Left lobe of liver (tissue), 2 donors: ENCODE results near the gene PRSS3. TPM values are rescaled to one million over a fixed set of nuclear protein-coding genes. Genes with fewer than 3 reads are reported as not detected.
"Not testable (repeated sequence)": the region's sequence is repeated elsewhere in the genome, so short reads cannot be mapped to it uniquely, and the experiment has no call there.

Experiments used
- ATAC-seq: fragments of 200-7000 bp; cut with Tn5 transposase; one replicate; pipeline ENCODE4 v1.9.1; 2020; ENCODE audit warnings: mild to moderate bottlenecking, moderate library complexity
- DNase-seq: peaks from one replicate; pipeline ENCODE4 v3.0.0-alpha.2; 2020; ENCODE audit warnings: low spot score
- total RNA-seq: library from RNA; stranded (reverse); gene quantifications from one replicate; pipeline ENCODE4 v1.2.1, GENCODE V29; 2021
- donor health status: DM: no; HTN: no; CAD: no; lungs with moderate emphysema.
- donor health status: DM: no; HTN: yes; CAD: no.

The PRSS3 gene
- total RNA-seq, 1 donor from 2014 or later = 5.3 TPM

DNA sequence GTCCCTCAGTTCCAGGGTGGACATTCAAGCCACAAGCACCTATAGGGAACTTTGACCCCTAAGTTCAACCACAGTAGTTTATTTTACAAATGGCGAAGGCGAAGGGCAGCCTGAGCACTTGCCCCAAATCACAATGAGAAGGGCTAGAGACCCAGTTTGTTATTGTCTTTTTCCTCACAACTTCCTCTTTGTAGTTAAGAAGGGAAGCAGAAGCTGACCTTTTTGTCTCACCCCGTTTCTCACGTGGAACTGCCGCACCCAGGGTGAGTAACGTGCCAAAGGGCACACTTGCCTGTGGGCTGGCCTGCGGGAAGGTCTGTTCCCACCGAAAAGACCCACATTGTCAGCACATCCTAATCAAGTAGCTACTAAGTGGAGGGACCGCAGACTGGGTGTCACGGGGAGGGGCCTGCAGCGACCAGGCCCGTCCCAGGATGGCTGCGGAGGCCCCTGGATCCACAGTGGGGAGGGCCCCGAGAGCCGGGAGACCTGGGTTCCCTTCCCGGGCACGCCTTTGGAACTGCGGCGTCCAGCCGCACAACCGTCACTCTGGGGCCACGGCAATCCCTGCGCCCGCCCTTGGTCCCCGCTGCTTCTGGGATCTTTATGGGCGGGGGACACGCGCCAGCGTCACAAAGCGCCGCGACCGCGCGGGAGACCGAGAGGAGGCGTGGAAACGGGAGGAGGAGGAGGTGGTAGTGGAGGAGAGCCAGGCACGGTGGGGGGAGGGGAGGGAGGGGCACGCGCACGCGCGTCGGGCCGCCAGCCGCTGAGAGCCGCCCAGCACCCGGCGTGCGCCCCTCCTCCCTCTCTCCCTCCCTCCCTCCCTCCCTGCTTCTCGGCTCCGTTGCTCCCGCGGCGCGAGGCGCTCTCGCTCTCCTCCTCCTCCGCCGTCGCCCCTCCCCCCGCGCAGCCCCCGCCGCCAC lies 21.2 kb downstream of the PRSS3 start, which contains the start of gene UBE2R2:
TSS of gene UBE2R2 (plus strand) at position 834 of the 926 bp plus-strand sequence. CDS start 598 bp downstream, outside the sequence.
- DNase-seq (peak; percentile 96), ATAC-seq (peak; percentile 85)

DNA sequence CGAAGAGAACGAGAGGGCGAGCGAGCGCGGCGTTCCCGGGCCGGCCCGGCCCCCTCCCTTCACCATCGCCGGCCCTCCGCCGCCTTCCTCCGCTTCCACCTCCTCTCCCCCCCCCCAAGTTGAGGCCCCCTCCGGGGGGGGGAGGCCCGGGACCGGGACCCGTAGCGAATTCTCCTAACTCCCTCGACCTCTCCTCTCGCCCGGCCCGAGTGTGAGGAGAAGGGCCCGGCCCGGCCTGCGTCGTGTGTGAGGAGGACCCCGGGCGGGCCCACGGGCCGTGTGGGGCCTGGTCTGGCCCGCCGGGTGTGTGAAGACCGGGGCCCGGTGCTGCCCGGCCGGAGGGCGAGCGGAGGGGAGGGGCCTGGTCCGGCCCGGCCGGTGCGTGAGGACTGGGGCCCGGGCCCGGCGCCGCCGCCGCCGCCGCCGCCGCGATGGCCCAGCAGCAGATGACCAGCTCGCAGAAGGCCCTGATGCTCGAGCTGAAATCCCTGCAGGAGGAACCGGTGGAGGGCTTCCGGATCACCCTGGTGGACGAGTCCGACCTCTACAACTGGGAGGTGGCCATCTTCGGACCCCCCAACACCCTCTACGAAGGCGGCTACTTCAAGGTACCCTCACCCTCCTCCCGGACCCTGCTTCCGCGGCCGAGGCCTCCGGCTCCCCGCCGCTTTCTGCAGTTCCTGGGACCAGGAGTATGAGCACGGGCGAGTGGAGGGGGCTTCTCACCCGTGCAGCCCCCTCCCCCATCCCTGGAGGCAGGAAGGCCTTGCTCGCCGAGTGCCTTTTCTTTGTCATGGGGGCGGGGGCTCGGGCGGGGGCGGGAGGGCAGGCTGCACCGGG lies 22.2 kb downstream of the PRSS3 start:
- DNase-seq = peak; percentile 72
- peak; percentile 39 for ATAC-seq

DNA sequence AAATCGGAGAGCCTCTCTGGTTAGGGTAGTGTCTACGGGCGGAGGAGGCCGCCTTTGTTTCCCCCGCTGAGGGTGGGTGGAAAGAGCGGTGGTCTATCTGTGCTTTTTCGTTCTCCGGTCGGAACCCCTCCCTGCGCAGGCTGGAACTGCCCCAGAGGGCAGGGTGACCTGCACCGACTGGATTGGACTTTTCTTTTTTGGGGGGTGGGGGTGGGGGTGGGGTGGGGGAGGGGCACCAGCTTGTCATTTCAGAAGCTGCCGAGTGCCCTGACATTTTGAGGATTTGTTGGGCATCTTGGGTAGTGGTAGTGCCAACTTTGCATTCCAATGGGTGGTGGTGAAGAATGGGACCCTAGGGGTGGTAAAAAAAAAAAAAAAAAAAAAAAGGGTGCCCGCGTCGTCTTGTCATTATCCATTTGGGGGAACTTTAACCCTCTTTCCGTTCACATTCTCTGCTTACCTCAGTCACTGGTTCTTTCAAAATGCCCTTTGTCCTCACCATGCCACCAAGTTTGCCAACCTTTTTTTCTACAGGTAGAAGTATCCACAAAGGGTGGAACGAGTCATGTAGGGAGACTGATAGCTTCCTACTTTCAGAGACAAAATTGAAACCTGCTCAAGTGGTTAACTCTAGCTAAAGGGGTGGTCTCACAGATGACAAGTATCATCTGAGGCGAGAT lies 22.9 kb downstream of the PRSS3 start:
- DNase-seq (peak; percentile 65), ATAC-seq (peak; percentile 40)

DNA sequence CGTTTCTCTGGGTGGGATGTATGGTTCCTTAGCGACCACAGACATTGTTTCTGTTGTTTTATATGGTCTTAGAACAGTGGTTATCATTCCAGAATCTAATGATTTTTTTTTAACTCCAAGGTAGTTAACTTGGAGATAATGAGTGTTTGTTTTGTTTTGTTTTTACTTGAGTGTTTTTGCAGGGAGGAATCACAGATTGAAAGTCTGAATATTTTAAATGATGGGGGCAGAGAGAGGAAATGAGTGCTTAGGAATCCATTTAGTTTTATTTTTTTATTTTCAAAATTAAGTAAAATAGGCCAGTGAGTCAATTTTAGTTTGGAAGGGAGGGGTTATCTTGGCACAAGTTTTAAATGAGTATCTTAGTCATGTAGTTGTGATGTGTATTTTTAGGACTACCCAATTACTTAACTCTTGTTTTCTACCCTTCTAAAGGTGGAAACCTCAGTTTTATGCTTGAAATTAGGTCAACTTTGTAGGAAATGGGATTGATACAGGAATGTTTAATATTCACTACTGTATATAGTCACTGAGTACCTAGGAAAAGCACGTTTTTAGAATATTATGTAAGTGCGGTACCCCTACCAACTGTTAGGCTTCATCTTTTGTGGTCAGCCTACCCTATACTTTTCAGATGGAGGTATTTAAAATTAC lies 23.6 kb downstream of the PRSS3 start:
- no peak for DNase-seq
- ATAC-seq = no peak

DNA sequence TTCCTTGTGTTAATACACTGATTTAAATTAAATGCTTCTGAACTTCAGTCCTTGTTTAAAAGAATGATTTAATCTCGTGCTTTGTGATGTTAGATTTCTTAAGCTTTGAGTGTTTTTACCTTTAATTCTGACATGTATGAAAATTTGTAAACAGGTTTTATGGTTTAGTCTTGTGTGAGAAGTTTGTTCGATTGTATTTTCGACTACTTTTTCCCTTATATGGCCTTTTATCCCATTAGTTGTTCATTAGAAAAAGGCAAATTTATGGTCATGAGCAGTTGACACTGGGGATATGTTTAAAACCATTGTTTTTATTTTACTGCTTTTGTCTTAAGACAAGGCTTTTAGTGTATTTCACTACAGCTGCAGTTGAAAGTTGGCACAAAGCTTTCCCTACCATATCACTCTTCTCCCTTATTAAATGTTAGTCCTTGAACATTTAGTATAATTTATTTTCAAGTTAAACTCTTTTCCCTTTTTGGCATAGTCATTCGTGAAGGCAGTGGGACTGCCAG lies 24.9 kb downstream of the PRSS3 start:
- DNase-seq (no peak), ATAC-seq (no peak)

DNA sequence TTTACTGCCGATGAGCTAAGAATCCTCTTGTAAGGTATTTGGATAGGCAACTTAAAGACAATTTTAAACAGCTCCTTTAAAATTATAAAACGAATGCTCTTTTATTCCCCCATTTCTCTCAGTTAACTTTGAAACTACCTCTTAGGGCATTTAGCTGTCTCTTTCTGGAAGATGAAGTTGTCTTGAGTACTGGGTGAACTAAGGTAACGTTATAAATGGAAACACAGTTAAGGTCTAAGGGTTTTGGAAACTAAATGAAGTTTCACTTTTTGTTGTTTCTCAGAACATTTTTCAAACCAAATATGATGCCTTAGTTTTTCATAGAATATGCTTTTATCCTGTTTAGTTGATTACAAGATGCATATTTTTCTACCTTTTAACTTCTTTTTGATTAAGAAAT lies 28.4 kb downstream of the PRSS3 start:
- ATAC-seq = no peak
- no peak for DNase-seq

DNA sequence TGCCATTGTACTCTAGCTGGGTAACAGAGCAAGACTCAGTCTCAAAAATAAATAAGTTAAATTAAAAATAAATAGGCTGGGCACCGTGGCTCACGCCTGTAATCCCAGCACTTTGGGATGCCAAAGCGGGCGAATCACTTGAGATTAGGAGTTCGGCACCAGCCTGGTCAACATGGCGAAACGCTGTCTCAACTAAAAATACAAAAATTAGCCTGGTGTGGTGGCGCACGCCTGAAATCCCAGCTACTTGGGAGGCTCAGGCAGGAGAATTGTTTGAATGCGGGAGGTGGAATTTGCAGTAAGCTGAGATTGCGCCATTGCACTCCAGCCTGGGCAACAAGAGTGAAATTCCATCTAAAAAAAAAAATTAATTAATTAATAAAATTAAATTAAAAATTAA lies 31.9 kb downstream of the PRSS3 start:
- ATAC-seq, DNase-seq: not testable (repeated sequence)

DNA sequence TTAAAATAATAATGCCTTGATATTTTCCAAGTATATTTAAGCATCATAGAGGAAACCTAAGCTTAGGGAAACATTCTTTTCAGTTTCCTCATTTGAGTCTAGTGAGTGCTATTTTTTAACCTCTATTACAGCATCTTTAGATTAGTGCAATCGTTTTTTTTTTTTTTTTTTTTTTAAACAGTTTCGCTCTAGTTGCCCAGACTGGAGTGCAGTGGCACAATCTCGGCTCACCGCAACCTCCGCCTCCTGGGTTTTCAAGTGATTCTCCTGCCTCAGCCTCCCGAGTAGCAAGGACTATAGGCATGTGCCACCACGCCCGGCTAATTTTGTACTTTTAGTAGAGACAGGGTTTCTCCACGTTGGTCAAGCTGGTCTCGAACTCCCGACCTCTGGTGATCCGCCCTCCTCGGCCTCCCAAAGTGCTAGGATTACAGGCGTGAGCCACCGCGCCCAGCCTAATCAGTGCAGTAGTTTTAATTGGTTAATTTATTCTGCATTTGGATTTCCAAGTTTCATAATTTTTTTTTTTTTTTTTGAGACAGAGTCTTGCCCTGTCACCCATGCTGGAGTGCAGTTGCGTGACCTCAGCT lies 34.4 kb downstream of the PRSS3 start:
- not testable (repeated sequence) for DNase-seq, ATAC-seq

DNA sequence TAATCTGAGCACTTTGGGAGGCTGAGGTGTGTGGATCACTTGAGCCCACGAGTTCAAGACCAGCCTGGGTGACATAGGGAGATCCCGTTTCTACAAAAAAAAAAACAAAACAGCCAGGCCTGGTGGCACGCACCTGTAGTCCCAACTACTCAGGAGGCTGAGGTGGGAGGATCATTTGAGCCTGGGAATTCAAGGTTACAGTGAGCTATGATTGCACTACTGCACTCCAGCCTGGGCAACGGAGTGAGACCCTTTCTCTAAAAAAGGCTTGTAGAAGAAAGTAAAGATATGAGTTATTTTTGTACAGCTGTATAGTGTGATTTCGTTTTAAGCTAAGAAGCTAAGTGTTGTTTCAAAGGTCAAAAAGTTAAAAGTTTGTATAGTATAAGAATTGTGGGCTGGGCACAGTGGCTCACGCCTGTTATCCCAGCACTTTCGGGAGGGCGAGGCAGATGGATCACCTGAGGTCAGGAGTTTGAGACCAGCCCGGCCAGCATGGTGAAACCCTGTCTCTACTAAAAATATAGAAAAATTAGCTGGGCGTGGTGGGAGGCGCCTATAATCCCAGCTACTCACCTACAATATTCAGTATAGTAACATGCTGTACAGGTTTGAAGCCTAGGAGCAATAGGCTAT lies 40.4 kb downstream of the PRSS3 start:
- peak; percentile 37 for DNase-seq
- ATAC-seq = no peak

DNA sequence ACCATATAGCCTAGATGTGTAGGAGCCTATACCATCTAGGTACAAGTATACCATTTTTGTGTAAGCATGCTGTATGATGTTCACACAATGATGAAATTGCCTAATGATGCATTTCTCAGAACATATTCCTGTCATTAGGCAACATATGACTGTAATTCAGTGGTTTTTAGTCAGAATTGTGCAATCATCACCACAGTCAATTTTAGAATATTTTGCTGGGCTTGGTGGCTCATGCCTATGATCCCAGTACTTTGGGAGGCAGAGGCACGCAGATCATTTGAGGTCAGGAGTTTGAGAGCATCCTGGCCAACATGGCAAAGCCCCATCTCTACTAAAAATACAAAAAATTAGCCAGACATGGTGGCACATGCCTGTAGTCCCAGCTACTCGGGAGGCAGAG lies 40.9 kb downstream of the PRSS3 start:
- peak; percentile 43 for DNase-seq
- peak; percentile 57 for ATAC-seq

DNA sequence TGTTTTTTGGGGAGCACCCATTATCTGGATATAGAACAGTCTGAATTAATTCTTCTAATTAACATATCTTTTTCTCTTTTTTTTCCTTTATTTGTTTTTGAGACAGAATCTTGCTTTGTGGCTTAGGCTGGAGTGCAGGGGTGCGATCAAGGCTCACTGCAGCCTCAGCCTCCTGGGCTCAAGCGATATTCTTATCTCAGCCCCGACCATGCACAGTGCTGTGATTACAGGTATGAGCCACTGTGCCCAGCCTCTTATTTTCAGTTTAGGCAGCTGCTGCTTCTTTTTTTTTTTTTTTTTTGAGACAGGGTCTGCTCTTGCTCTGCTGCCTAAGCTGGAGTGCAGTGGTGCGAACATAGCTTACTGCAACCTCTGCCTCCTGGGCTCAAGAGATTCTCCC lies 41.8 kb downstream of the PRSS3 start:
- ATAC-seq = no peak
- peak; percentile 19 for DNase-seq

DNA sequence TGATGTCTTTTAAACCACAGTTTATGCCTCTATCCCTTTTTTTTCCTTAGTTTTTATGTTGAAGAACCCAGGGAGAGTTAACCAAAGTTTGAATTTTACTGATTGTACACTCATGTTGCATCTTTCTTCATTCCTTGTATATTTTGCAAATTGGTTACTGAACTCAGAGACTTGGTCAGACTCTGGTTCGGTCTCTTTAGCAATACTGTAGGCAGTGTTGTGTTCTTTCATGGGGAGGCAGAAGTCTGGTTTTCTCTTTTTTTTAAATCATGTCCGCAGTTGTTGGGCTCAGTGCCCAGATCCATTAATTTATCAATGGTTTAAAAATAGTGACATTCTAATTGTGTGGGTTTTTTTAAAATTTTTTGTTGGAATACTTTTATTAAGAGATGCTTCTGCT lies 45.0 kb downstream of the PRSS3 start:
- no peak for DNase-seq

DNA sequence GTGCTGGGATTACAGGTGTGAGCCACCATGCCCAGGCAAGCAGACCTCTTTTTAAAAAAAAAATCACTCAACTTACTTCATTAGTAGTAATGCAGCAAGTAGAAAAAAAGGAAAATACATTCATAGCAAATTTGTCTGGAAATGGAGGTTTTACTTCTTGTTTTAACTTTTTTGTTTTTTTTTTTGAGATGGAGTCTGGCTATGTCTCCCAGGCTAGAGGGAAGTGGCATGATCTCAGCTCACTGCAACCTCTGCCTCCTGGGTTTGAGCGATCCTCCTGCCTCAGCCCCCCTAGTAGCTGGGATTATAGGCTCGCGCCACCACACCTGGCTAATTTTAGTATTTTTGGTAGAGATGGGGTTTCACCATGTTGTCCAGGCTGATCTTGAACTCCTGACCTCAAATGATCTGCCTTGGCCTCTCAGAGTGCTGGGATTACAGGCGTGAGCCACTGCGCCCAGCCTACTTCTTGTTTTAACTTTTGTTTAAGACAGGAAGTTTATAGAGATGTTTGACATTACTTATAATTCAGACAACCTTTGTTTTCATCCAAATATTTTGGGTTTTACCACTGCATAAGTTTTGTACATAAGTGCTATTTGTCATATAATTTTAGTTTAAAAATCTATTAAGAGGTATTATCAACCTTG lies 48.1 kb downstream of the PRSS3 start:
- ATAC-seq (no peak), DNase-seq (peak; percentile 40)

More for the DNA sequence above, 45.0 kb downstream of the PRSS3 start:
- peak; percentile 50 for ATAC-seq

DNA sequence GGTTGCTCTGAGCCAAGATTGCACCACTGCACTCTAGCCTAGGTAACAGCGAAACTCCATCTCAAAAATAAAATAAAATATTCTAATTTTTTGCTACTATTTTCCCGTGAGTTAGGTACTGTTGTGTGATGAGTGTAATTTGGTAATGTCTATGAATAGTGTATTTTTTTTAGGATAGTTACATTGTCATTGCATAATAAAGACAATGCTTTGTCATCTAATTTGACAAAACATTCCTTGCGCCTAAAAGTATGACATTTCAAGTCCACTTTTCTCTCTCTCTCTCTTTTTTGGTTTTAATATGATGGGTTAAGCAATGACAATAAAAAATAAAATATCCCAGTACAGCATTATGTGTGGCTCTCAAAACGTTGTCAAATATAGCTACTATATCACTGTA lies 50.9 kb downstream of the PRSS3 start:
- DNase-seq (no peak), ATAC-seq (no peak)

DNA sequence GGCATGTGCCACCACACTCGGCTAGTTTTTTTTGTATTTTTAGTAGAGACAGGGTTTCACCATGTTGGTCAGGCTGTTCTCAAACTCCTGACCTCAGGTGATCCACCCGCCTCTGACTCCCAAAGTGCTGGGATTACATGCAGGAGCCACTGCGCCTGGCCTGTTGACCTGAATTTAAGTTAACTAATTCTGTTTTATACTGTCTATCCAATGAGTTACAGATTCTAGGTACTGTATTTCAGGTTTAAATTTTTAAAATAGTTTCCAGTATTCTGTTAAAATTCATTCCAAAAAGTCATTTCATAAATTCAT lies 52.5 kb downstream of the PRSS3 start:
- DNase-seq = peak; percentile 46
- not testable (repeated sequence) for ATAC-seq
